GM23248 (cell line): ENCODE results near the gene FAM120A.

ENCODE experiments used
- EZH2 ChIP-seq: fragments of 200-600 bp; sonication (generic); IDR thresholded peaks from 2 replicates; pipeline ENCODE4 v1.6.1; 2018; ENCODE audit warnings: antibody characterized with exemption, mild to moderate bottlenecking; ENCODE audit not compliant: insufficient read depth, poor library complexity, severe bottlenecking
- EZH2phosphoT487 ChIP-seq: fragments of 200-600 bp; sonication (generic); IDR thresholded peaks from 2 replicates; pipeline ENCODE4 v1.6.1; 2018; ENCODE audit warnings: antibody characterized with exemption, moderate library complexity, mild to moderate bottlenecking, low read depth; ENCODE audit not compliant: insufficient read depth

GRCh38 chr9:93493949-93494348, 42.5 kb downstream of the FAM120A start:
- TF ChIP-seq EZH2phosphoT487 (no peak), EZH2 (no peak)
